ENCODE measurements around the gene VSIG8. TPM values are rescaled to one million over a fixed set of nuclear protein-coding genes. Genes with fewer than 3 reads are reported as not detected.

The VSIG8 gene
- total RNA-seq, 1 experiment from 2014 or later: not detected

DNA sequence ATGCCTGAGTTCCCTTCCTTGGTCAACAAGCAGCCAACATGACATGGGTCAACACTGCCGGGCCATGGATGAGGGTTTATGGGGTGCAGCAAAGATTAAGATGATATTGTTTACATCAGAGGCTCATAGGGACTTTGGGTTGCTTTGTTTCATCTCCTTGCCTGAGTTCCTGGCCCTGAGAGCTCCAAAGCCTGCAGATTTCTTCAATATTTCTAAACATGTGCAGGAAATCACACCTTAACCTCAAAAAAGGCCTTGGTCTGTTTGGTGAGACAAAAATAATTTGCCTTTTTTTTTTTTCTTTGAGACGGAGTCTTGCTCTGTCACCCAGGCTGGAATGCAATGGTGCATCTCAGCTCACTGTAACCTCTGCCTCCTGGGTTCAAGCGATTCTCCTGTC is 34.9 kb downstream of the VSIG8 start:
- no peak for DNase-seq
- BruUV-seq (replicated peaks): no TSS peak
- H3K4me3 Mint-ChIP-seq (ENCODE audit: low read depth, unreplicated experiment): no peak overlapping the region
- CTCF ChIA-PET: interaction anchor here (0.7 kb wide), 1 partner anchor 1807 kb away, joined by 4 read pairs; no protein-coding TSS in a partner anchor
- no peaks in the 10 kb centered on the region for H3K9me3 Mint-ChIP-seq (ENCODE audit: low read depth, unreplicated experiment)
- no peak overlapping the region for H3K27ac Mint-ChIP-seq (ENCODE audit: unreplicated experiment)
- TF ChIP-seq, protein P1, sequence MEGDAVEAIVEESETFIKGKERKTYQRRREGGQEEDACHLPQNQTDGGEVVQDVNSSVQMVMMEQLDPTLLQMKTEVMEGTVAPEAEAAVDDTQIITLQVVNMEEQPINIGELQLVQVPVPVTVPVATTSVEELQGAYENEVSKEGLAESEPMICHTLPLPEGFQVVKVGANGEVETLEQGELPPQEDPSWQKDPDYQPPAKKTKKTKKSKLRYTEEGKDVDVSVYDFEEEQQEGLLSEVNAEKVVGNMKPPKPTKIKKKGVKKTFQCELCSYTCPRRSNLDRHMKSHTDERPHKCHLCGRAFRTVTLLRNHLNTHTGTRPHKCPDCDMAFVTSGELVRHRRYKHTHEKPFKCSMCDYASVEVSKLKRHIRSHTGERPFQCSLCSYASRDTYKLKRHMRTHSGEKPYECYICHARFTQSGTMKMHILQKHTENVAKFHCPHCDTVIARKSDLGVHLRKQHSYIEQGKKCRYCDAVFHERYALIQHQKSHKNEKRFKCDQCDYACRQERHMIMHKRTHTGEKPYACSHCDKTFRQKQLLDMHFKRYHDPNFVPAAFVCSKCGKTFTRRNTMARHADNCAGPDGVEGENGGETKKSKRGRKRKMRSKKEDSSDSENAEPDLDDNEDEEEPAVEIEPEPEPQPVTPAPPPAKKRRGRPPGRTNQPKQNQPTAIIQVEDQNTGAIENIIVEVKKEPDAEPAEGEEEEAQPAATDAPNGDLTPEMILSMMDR (IDR thresholded peaks at IDR 0.05; ENCODE audit: unreplicated experiment): no peak
- no peaks in the 10 kb centered on the region for H3K4me1 Mint-ChIP-seq (ENCODE audit: low read depth, unreplicated experiment)
- intact Hi-C loops (cut with micrococcal nuclease; ENCODE audit: unreplicated experiment): no loop called here
- peaks cover 74% of the 10 kb centered on the region for H3K27me3 Mint-ChIP-seq (ENCODE audit: unreplicated experiment)
- no peaks in the 10 kb centered on the region for H3K36me3 Mint-ChIP-seq (ENCODE audit: insufficient read depth, unreplicated experiment)

DNA sequence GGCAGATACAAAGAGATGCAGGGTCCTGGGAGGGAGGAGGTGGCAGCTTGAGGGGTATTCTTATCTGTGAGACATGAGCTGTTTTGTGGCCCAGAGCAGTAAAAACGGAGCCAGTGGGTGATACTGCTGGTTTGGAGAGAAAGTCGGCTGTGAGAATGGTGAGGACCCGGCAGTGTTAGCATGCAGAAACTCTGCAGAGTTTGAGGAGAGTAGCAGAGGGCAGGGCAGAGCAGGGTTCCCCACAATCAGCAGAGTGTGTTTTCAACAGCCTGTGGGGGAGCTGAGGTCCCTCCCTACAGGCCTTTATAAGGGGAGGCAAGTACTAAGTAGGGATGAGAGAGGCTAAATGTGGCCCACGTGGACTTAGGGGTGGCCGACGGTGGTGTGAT is 35.4 kb downstream of the VSIG8 start:
- CTCF ChIA-PET: no interaction called here
- no peaks in the 10 kb centered on the region for H3K4me1 Mint-ChIP-seq (ENCODE audit: low read depth, unreplicated experiment)
- intact Hi-C loops (cut with micrococcal nuclease; ENCODE audit: unreplicated experiment): no loop called here
- no peaks in the 10 kb centered on the region for H3K36me3 Mint-ChIP-seq (ENCODE audit: insufficient read depth, unreplicated experiment)
- peaks cover 74% of the 10 kb centered on the region for H3K27me3 Mint-ChIP-seq (ENCODE audit: unreplicated experiment)
- H3K9me3 Mint-ChIP-seq (ENCODE audit: low read depth, unreplicated experiment): no peaks in the 10 kb centered on the region
- TF ChIP-seq, protein P1 (IDR thresholded peaks at IDR 0.05; ENCODE audit: unreplicated experiment): no peak
- no peak overlapping the region for H3K4me3 Mint-ChIP-seq (ENCODE audit: low read depth, unreplicated experiment)
- DNase-seq: no peak
- BruUV-seq (replicated peaks): no TSS peak
- H3K27ac Mint-ChIP-seq (ENCODE audit: unreplicated experiment): no peak overlapping the region

DNA sequence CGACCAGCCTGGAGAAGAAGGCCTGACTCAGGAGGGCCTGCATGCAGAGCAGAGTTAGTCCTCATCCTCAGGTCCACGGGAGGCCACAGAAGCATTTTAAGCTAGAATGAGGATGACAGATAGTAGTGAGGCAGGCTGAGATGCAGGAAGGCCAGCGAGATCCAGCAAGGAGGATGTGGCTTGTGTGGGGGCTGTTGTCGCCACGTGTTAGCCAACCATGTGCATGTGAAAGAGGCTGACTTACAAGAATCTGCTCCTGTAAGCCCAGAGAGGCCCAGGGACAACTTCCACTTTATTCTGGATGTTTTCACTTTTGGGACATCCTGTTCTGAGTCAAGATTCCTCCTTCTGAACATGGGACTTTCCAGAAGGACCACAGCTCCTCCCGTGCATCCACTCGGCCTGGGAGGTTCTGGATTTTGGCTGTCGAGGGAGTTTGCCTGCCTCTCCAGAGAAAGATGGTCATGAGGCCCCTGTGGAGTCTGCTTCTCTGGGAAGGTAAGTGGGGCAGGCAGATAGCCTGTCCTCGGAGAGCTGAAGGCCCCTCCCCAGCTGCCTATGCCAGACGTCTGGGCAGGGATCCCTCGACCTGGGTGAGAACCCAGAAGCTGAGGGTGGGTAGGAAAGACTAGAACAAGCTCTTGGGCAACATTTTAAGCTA is 35.9 kb downstream of the VSIG8 start, which contains the start of gene SLAMF8:
Gene SLAMF8 (plus strand): TSS at position 433 of the 661 bp plus-strand sequence. CDS start 26 bp downstream, at position 459.
- Mint-ChIP-seq H3K27me3 (ENCODE audit: unreplicated experiment) (peaks cover 75% of the 10 kb centered on the region), H3K27ac (ENCODE audit: unreplicated experiment) (no peak within 1 kb of the TSS), H3K4me1 (ENCODE audit: low read depth, unreplicated experiment) (no peaks in the 10 kb centered on the region), H3K36me3 (ENCODE audit: insufficient read depth, unreplicated experiment) (no peaks in the 10 kb centered on the region), H3K4me3 (ENCODE audit: low read depth, unreplicated experiment) (no peak within 1 kb of the TSS), H3K9me3 (ENCODE audit: low read depth, unreplicated experiment) (no peaks in the 10 kb centered on the region)
- BruUV-seq (replicated peaks): no TSS peak
- DNase-seq: no peak
- CTCF ChIA-PET: no interaction called here
- intact Hi-C loops (cut with micrococcal nuclease; ENCODE audit: unreplicated experiment): no loop called here
- TF ChIP-seq, protein P1 (IDR thresholded peaks at IDR 0.05; ENCODE audit: unreplicated experiment): no peak

DNA sequence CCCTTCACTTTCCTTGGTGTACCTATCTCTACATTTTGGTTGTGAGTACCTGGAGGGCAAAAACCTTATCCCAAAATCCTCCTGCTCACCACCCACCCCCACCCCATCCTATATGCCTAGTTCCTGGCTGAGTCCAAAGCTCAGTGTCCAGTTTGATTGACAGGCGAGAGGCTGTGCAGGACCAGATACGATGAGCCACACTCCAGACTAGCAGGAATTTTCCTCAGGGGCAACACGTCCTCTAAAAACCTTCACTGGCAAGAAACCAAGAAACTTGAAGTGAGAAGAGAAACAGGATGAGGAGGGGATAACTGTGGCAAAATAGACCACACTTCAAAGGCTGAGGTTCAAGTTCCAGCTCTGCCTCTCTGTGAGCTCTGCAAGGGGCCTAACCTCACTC is 36.9 kb downstream of the VSIG8 start:
- no peak overlapping the region for H3K4me3 Mint-ChIP-seq (ENCODE audit: low read depth, unreplicated experiment)
- BruUV-seq (replicated peaks): no TSS peak
- H3K27me3 Mint-ChIP-seq (ENCODE audit: unreplicated experiment): peaks cover 85% of the 10 kb centered on the region
- intact Hi-C loops (cut with micrococcal nuclease; ENCODE audit: unreplicated experiment): no loop called here
- no peaks in the 10 kb centered on the region for H3K4me1 Mint-ChIP-seq (ENCODE audit: low read depth, unreplicated experiment)
- DNase-seq: no peak
- TF ChIP-seq, protein P1 (IDR thresholded peaks at IDR 0.05; ENCODE audit: unreplicated experiment): no peak
- no peaks in the 10 kb centered on the region for H3K9me3 Mint-ChIP-seq (ENCODE audit: low read depth, unreplicated experiment)
- CTCF ChIA-PET: no interaction called here
- H3K27ac Mint-ChIP-seq (ENCODE audit: unreplicated experiment): no peak overlapping the region
- no peaks in the 10 kb centered on the region for H3K36me3 Mint-ChIP-seq (ENCODE audit: insufficient read depth, unreplicated experiment)

All from Calu3 (cell line).